ENCODE measurements around the gene DIP2B. TPM values are rescaled to one million over a fixed set of nuclear protein-coding genes. Genes with fewer than 3 reads are reported as not detected.

The DIP2B gene
- total RNA-seq, 1 experiment from 2014 or later = 26.1 TPM

DNA sequence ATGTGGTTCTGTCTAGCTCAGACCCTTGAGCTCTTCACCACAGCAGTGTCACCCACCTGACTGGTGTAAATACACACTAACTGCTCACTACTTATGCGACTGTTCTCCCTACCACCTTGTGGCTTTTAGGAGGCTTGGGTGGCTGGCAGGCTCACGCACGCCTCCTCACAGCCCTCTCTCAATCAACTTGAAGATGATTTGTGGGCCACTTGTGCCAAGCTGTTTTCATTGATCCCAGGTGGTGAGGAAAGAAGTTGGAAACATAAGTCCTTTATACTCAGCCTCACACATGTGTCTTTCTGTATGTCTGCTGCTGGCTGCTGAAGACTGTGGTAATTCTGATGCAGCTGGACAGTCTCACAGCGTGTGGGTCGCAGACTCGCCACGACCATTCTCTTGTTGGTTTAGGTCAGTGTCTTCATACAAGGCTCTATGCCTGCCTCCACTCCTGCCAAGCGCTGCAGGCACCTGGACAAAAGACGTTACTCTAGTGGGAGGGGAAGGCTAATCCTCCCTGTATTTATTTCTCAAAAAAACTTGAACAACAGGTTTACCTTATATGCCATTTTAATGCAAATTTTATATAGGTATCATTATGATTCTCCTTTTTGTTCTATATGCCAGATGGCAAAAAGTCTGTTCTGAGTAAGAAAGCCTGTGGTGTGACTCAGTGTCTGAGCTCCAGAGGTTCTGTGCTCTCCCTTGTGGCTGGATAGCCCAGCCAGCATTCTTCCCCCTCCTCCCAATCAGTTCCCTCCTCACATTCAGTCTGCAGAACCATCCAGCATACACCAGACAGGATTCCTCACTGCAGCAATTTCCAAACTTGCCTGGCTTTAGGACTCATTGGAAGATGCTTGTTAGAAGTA lies 115.6 kb downstream of the DIP2B start:
- peak; percentile 80 for ATAC-seq
- no peak for DNase-seq (ENCODE audit: low spot score)
- Mint-ChIP-seq H3K4me3 (no peak overlapping the region), H3K9me3 (no peaks in the 10 kb centered on the region), H3K36me3 (no peaks in the 10 kb centered on the region), H3K27me3 (ENCODE audit: low read depth) (no peaks in the 10 kb centered on the region), H3K4me1 (peaks cover 52% of the 10 kb centered on the region), H3K27ac (peak overlapping the region; percentile 97)
- ChIA-PET CTCF (interaction anchor here (0.6 to 3.0 kb wide), 6 partner anchors 10 to 116 kb away, joined by 3 to 11 read pairs (median 4); partner anchors contain the start of gene DIP2B), POLR2A (interaction anchor here (1.1 kb wide), 1 partner anchor 453 kb away, joined by 3 read pairs; the partner anchor contains the start of gene CERS5)
- peak; percentile 61; the same call in 1 of the 2 replicates for TF ChIP-seq ZNF263 (CRISPR knock-in tag; IDR thresholded peaks at IDR 0.05; ENCODE audit: low read depth)
- TF ChIP-seq, protein P1, sequence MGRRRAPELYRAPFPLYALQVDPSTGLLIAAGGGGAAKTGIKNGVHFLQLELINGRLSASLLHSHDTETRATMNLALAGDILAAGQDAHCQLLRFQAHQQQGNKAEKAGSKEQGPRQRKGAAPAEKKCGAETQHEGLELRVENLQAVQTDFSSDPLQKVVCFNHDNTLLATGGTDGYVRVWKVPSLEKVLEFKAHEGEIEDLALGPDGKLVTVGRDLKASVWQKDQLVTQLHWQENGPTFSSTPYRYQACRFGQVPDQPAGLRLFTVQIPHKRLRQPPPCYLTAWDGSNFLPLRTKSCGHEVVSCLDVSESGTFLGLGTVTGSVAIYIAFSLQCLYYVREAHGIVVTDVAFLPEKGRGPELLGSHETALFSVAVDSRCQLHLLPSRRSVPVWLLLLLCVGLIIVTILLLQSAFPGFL (CRISPR knock-in tag; IDR thresholded peaks at IDR 0.05; ENCODE audit: borderline replicate concordance) = no peak

DNA sequence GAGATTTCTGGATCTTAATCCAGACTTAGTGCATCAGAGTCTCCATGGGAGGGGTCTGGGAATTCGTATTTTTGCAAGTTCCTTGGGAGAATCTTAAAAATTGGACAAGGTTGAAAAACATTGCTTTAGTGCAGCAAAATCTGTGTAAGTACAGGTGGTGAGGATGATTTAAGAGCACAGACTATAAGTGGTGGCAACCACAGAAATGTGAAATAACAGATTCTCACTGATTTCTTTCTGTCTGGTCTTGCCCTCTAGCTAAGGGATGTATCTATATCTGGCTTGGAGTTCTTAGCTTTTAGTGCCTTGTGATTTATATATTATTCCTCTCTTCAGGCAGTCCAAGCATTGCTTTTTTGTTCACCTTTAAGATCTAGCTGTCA lies 116.2 kb downstream of the DIP2B start:
- Mint-ChIP-seq H3K9me3 (no peaks in the 10 kb centered on the region), H3K4me1 (peaks cover 58% of the 10 kb centered on the region), H3K27me3 (ENCODE audit: low read depth) (no peaks in the 10 kb centered on the region), H3K36me3 (no peaks in the 10 kb centered on the region), H3K4me3 (no peak overlapping the region), H3K27ac (peak overlapping the region; percentile 97)
- no peak for TF ChIP-seq ZNF396 (CRISPR knock-in tag; IDR thresholded peaks at IDR 0.05; ENCODE audit: borderline replicate concordance)
- TF ChIP-seq, protein P2, sequence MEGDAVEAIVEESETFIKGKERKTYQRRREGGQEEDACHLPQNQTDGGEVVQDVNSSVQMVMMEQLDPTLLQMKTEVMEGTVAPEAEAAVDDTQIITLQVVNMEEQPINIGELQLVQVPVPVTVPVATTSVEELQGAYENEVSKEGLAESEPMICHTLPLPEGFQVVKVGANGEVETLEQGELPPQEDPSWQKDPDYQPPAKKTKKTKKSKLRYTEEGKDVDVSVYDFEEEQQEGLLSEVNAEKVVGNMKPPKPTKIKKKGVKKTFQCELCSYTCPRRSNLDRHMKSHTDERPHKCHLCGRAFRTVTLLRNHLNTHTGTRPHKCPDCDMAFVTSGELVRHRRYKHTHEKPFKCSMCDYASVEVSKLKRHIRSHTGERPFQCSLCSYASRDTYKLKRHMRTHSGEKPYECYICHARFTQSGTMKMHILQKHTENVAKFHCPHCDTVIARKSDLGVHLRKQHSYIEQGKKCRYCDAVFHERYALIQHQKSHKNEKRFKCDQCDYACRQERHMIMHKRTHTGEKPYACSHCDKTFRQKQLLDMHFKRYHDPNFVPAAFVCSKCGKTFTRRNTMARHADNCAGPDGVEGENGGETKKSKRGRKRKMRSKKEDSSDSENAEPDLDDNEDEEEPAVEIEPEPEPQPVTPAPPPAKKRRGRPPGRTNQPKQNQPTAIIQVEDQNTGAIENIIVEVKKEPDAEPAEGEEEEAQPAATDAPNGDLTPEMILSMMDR (IDR thresholded peaks at IDR 0.05) = no peak
- no peak for TF ChIP-seq ELF4 (CRISPR knock-in tag; IDR thresholded peaks at IDR 0.05; ENCODE audit: low read depth)
- no peak for TF ChIP-seq SMAD4 (CRISPR knock-in tag; IDR thresholded peaks at IDR 0.05)
- no peak for TF ChIP-seq JAZF1 (CRISPR knock-in tag; IDR thresholded peaks at IDR 0.05)
- no peak for TF ChIP-seq SOX15 (CRISPR knock-in tag; IDR thresholded peaks at IDR 0.05)
- TF ChIP-seq, protein P3, sequence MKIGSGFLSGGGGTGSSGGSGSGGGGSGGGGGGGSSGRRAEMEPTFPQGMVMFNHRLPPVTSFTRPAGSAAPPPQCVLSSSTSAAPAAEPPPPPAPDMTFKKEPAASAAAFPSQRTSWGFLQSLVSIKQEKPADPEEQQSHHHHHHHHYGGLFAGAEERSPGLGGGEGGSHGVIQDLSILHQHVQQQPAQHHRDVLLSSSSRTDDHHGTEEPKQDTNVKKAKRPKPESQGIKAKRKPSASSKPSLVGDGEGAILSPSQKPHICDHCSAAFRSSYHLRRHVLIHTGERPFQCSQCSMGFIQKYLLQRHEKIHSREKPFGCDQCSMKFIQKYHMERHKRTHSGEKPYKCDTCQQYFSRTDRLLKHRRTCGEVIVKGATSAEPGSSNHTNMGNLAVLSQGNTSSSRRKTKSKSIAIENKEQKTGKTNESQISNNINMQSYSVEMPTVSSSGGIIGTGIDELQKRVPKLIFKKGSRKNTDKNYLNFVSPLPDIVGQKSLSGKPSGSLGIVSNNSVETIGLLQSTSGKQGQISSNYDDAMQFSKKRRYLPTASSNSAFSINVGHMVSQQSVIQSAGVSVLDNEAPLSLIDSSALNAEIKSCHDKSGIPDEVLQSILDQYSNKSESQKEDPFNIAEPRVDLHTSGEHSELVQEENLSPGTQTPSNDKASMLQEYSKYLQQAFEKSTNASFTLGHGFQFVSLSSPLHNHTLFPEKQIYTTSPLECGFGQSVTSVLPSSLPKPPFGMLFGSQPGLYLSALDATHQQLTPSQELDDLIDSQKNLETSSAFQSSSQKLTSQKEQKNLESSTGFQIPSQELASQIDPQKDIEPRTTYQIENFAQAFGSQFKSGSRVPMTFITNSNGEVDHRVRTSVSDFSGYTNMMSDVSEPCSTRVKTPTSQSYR (CRISPR knock-in tag; IDR thresholded peaks at IDR 0.05) = no peak
- CTCF ChIA-PET = interaction anchor here (2.1 to 3.0 kb wide), 2 partner anchors 17 to 116 kb away, joined by 9 to 11 read pairs; partner anchors contain the start of gene DIP2B
- DNase-seq (ENCODE audit: low spot score) = no peak
- no peak for ATAC-seq
- POLR2A ChIA-PET = interaction anchor here (1.1 kb wide), 1 partner anchor 454 kb away, joined by 3 read pairs; the partner anchor contains the start of gene CERS5

DNA sequence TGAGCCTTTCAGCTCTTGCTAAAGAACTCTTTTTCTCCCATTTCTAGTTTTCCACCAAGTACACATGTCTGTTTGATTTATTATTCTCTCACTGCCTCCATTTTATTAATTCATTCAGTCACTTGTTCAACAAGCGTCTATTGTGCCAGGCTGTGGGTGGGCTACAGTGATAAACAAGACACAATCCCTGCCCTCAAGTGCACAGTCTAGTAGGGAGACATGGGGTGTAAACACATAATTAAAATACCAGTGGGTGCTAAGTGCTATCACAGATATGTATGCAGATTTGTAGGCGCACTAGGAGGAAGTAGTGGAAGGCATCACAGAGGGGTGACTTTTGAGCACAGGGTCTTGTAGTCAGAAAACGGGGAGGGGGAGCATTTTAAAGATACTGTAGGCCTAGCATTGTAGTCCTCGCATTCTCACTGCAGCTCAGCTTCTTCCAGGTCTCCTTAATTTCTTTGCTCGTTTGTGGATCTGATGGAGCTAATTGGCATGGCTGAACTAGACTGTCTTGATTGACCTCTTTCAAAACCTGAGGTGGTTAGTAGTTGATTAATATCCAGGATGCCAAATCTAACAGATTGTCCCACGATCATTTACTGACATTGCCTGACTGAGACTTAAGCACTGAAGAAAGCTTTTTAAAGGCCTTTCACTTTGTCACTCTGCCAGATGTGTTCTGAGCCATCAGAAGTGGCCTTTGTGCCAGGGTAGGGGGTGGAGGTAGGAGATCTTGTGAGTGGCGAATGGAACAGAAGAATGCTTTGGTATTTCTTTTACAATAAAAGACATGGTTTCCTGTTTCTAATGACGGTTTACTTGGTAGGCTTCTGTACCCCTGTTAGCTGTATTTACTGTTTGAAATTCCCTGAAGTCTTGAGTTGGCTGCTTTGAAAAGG lies 116.9 kb downstream of the DIP2B start:
- no peaks in the 10 kb centered on the region for H3K36me3 Mint-ChIP-seq
- ChIA-PET CTCF (interaction anchor here (0.6 to 3.0 kb wide), 3 partner anchors 16 to 117 kb away, joined by 3 to 11 read pairs (median 9); partner anchors contain the start of gene DIP2B), POLR2A (no interaction called here)
- peak overlapping the region; percentile 39 for H3K27ac Mint-ChIP-seq
- ATAC-seq = peak; percentile 16
- H3K9me3 Mint-ChIP-seq = no peaks in the 10 kb centered on the region
- H3K4me1 Mint-ChIP-seq = peaks cover 62% of the 10 kb centered on the region
- TF ChIP-seq, protein P4, sequence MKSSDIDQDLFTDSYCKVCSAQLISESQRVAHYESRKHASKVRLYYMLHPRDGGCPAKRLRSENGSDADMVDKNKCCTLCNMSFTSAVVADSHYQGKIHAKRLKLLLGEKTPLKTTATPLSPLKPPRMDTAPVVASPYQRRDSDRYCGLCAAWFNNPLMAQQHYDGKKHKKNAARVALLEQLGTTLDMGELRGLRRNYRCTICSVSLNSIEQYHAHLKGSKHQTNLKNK (CRISPR knock-in tag; IDR thresholded peaks at IDR 0.05) = no peak
- TF ChIP-seq, protein P5, sequence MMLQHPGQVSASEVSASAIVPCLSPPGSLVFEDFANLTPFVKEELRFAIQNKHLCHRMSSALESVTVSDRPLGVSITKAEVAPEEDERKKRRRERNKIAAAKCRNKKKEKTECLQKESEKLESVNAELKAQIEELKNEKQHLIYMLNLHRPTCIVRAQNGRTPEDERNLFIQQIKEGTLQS (CRISPR knock-in tag; conservative IDR thresholded peaks at IDR 0.05) = no peak
- TF ChIP-seq ZNF232 (CRISPR knock-in tag; IDR thresholded peaks at IDR 0.05) (no peak), SMAD4 (CRISPR knock-in tag; IDR thresholded peaks at IDR 0.05) (no peak), GABPB1 (CRISPR knock-in tag; IDR thresholded peaks at IDR 0.05) (no peak), NFE2L1 (CRISPR knock-in tag; IDR thresholded peaks at IDR 0.05) (no peak)
- TF ChIP-seq, protein P6, sequence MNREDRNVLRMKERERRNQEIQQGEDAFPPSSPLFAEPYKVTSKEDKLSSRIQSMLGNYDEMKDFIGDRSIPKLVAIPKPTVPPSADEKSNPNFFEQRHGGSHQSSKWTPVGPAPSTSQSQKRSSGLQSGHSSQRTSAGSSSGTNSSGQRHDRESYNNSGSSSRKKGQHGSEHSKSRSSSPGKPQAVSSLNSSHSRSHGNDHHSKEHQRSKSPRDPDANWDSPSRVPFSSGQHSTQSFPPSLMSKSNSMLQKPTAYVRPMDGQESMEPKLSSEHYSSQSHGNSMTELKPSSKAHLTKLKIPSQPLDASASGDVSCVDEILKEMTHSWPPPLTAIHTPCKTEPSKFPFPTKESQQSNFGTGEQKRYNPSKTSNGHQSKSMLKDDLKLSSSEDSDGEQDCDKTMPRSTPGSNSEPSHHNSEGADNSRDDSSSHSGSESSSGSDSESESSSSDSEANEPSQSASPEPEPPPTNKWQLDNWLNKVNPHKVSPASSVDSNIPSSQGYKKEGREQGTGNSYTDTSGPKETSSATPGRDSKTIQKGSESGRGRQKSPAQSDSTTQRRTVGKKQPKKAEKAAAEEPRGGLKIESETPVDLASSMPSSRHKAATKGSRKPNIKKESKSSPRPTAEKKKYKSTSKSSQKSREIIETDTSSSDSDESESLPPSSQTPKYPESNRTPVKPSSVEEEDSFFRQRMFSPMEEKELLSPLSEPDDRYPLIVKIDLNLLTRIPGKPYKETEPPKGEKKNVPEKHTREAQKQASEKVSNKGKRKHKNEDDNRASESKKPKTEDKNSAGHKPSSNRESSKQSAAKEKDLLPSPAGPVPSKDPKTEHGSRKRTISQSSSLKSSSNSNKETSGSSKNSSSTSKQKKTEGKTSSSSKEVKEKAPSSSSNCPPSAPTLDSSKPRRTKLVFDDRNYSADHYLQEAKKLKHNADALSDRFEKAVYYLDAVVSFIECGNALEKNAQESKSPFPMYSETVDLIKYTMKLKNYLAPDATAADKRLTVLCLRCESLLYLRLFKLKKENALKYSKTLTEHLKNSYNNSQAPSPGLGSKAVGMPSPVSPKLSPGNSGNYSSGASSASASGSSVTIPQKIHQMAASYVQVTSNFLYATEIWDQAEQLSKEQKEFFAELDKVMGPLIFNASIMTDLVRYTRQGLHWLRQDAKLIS (CRISPR knock-in tag; IDR thresholded peaks at IDR 0.05; ENCODE audit: borderline replicate concordance) = no peak
- peak overlapping the region; percentile 20 for H3K4me3 Mint-ChIP-seq
- no peak for DNase-seq (ENCODE audit: low spot score)
- H3K27me3 Mint-ChIP-seq (ENCODE audit: low read depth) = no peaks in the 10 kb centered on the region
